Umbilical cord (tissue), 1 donor: ENCODE data around the gene SYT15. TPM values are rescaled to one million over a fixed set of nuclear protein-coding genes. Genes with fewer than 3 reads are reported as not detected.

Experiments
- total RNA-seq: library from RNA; depleted of rRNA; stranded (reverse); fragments of >200 nt; gene quantifications from one replicate; pipeline ENCODE4 v1.2.3, GENCODE V29; 2014; ENCODE audit warnings: low replicate concordance; ENCODE audit not compliant: insufficient read depth

Gene SYT15
- total RNA-seq, 1 donor from 2014 or later: 11.3 TPM

Other genes with a start within 250 kb of the SYT15 start
- 39.0 TPM for gene ANXA8L1, start 203.4 kb upstream of the SYT15 start, total RNA-seq
- not detected for gene NPY4R, start 113.2 kb upstream of the SYT15 start, total RNA-seq
- 9.6 TPM for gene GPRIN2, start 22.5 kb upstream of the SYT15 start, total RNA-seq